Fibroblast of lung (primary cell): ENCODE data around the gene ZNF324.

Source experiments
- EZH2 ChIP-seq: IDR thresholded peaks from 2 replicates; pipeline ENCODE4 v1.5.1; 2012; ENCODE audit warnings: low read length, control low read depth, mild to moderate bottlenecking; ENCODE audit errors: missing control alignments
- TF ChIP-seq, protein P1 (sequence below), 2 donors: IDR thresholded peaks in 1 of 2; conservative IDR thresholded peaks in 1 of 2; 1 replicate in 1 of 2; 2 replicates in 1 of 2; pipeline ENCODE4 v1.5.1; 2011 to 2012; ENCODE audit warnings: low read length in 2 of 2, control low read depth in 1 of 2, inconsistent platforms in 1 of 2, low read depth in 1 of 2, mild to moderate bottlenecking in 1 of 2

DNA sequence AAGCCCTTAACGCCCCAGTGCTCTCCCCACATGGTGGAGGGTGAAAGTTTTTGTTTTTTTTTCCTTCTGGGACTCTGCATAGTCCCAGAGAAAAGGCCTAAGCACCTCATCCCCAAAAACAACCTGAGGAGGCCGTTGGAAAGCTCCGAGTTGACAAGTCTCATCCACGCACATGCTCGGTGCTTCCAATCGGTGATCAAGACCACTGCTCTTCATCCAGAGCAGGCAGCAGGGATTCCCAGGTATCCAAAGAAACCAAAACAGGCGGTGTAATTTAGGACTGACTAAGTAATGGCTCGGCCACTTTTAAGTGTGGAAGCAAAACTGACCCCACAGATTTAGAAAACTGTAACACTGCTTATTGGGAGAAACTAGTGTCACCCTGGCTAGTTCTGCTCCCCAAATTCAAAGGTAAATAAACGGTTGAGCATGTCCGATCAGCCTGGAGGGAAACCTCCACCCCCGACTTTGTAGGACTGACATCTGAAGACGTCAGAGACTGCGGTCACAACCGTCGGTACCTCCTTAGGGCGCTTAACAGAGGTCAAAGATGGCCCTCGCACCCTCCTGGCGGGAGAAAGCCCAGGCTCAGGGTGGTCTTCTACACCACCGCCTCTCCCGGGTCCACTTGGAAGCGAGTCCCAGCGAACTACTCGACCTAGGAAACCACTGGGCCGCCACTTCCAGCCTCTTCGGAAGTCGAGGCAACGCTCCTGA, 8.3 kb downstream of the ZNF324 start:
- TF ChIP-seq EZH2: no peak
- TF ChIP-seq, protein P1, sequence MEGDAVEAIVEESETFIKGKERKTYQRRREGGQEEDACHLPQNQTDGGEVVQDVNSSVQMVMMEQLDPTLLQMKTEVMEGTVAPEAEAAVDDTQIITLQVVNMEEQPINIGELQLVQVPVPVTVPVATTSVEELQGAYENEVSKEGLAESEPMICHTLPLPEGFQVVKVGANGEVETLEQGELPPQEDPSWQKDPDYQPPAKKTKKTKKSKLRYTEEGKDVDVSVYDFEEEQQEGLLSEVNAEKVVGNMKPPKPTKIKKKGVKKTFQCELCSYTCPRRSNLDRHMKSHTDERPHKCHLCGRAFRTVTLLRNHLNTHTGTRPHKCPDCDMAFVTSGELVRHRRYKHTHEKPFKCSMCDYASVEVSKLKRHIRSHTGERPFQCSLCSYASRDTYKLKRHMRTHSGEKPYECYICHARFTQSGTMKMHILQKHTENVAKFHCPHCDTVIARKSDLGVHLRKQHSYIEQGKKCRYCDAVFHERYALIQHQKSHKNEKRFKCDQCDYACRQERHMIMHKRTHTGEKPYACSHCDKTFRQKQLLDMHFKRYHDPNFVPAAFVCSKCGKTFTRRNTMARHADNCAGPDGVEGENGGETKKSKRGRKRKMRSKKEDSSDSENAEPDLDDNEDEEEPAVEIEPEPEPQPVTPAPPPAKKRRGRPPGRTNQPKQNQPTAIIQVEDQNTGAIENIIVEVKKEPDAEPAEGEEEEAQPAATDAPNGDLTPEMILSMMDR (conservative IDR thresholded peaks at IDR 0.05 in 1 of 2, IDR thresholded peaks at IDR 0.05 in 1 of 2; ENCODE audit: low read depth in 1 of 2, low read length in 2 of 2): no peak
